GM21529 (cell line): ENCODE measurements around the gene KANSL3.
"Not testable (repeated sequence)": the region's sequence is repeated elsewhere in the genome, so short reads cannot be mapped to it uniquely, and the experiment has no call there.

ENCODE experiments used
- ATAC-seq: cut with Tn5 transposase; IDR thresholded peaks from one replicate; pipeline ENCODE4 v1.9.1; 2021; ENCODE audit not compliant: unreplicated experiment

KANSL3 gene

DNA sequence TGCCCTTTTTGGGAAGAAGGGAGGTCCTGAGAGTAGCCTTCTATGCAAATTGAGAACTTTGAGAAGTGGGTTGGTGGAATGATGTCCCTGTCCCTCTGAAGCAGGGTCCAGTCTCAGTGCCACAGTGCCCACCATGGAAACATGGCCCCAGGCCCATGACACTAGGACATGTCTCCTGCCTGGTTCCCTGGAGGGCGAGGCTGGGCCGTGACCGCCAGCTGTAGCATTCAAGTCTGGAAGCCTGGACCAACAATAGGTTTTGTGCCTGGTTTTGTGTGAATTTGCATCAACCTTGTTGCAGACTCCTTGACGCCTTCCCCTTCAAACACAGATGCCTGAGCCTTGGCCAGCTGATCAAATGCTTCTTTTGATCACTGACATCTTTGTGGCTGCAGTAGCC, 74.1 kb downstream of the KANSL3 start:
- ATAC-seq, result no peak

DNA sequence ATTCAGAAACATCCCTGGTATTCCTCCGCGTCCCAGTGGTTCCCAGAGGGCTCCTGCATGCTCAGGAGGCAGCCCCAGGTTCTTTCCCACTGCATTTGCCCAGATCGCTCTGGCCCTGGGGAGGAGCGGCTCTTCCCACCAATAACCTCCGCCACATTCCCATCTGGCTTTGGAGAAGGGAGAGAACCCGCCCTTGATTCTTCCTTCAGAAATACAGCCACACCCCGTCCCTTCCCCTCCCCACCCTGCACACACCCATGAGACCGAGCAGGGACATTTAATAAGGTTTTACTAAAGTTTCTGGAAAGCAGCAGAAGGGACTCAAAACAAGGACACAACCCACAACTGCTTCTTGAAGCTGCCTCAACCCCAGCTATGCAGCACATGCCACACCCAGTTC, 79.6 kb downstream of the KANSL3 start:
- ATAC-seq, result no peak

DNA sequence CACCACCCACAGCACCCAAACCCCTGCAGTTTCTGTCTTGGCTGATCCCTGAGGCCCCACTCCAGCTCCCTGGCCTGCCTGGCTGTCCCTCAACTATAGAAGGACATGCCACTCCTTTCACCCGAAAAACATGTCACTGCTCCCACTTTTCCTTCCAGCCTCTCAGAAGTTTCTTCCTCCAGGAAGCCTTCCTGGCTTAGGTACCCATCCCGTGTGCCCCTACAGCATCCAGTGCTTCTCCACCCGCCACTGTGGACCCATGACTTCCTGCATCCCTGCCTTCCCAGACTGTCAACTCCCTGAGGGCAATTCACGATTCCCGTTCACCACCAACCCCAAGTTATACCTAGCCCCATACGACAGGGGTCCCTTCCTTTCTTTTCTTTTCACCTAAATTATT, 80.1 kb downstream of the KANSL3 start:
- no peak for ATAC-seq

DNA sequence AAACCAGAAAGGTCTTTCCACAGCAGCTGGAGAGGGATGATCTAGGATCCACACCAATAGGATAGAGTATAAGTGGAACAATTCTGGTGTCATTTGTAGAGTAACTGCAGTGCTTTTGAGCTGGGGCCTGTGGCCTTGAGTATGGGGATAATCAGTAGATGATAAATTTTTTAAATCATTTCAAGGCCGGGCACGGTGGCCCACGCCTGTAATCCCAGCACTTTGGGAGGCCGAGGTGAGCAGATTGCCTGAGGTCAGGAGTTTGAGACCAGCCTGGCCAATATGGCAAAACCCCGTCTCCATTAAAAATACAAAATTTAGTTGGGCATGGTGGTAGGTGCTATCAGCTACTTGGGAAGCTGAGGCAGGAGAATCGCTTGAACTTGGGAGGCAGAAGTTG, 80.7 kb downstream of the KANSL3 start:
- ATAC-seq, result not testable (repeated sequence)

DNA sequence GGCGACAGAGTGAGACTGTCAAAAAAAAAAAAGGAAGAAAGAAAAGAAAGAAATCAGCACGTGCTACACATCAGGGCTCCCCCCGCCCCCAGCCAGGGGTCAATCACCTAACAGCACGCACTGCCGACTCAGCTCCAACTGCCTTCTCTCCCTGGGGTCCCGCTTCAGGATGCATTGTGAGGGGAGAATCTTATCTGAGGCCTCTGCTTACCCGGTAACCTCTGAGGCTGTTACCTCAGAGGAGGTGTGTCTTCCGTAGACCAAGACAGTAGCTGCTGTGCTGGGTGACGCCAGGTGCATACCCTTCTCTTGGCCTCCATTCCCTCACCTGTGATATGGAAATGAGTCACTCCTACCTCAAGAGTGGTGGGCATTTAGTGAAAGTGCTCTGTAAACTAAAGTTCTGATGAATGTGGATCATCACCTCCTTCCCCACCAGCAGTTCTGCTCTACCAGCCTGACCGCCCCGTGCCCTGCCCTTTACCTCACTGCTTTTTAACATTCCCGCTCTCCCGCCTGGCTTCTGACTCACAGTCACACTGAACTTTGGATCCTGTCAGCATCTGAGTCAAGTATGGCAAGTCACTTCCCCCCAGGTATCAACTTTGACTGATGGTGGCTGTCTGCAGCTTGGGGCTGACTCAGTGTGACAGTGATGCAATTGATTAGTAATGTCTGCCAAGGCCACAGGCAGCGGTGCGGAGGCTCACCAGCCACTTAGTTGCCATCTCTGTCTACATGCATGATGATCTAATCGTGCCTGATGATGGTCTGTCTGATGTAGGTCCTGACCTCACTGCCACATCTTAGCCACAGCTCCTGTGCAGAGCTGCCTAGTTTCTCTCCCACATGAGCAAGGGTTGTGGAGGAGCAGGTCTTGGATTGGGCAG, 81.4 kb downstream of the KANSL3 start:
- ATAC-seq, result no peak

DNA sequence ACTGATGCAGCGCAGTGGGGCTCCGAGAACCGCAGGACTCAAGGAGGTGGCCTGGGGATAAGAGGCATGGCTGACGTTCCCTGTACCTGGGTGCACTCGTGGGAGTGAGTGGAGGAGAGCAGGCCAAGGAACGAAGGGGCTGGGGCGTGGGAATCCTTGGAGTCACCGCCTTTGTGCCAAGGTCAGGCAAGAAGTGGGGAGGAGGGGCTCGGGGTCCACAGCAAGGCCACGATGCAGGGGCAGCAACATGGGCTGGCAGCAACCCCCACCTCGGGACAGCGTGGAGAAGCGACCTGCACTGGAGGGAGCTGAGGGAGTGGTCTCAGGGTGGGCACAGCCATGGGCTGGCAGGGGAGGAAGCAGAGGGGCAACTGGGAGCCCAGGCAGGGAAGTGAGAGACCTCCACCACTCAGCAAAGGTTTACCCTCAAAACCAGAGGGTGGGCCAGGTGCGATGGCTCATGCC, 82.9 kb downstream of the KANSL3 start:
- no peak for ATAC-seq

DNA sequence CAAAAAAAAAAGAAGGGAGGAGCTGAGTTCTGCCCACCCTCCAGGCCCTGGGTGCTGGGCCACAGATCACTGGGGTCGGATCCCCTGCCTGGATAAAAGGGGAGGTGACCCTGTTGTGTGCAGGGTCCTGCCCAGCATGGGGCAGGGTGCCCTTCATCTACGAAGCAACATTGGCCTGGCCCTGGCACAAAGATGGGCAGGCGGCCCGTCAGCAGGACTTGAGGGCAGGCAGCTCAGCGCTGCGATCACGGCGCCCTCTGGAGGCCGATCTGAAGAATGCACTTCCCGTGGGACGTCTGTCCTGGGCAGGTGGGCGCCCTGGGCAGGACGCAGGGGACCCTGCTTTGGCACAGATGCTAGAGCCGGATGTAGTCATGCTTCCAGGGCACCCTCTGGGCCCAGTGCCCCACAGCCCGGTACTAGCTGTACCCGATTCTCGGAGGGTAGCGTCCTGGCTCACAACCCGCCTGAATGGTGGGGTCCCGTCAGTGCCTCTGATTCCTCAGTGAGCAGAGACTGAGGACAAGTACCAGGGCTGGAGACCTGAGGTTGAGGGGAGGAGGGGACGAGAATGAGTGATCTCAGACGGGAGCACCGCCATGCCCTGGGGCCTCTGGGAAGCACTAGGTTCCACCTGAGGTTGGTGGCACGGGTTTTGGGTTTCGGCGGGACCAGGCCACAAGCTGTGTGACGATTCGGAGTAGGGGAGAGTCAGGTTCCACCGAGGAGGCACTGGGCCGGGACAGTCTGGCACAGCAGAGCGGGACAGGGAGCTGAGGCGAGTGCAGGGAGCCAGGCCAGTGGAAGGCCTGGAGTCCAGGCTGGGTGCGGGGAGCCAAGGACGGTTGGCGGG, 83.6 kb downstream of the KANSL3 start:
- no peak for ATAC-seq

DNA sequence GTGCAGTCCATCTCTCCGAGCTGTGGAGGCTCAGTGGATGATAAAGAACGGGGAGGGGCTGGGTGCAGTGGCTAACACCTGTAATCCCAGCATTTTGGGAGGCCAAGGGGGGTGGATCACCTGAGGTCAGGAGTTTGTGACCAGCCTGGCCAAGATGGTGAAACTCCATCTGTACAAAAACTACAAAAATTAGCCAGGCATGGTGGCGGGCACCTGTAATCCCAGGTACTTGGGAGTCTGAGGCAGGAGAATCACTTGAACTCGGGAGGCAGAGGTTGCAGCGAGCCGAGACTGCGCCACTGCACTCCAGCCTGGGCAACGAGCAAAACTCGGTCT, 84.2 kb downstream of the KANSL3 start:
- not testable (repeated sequence) for ATAC-seq

DNA sequence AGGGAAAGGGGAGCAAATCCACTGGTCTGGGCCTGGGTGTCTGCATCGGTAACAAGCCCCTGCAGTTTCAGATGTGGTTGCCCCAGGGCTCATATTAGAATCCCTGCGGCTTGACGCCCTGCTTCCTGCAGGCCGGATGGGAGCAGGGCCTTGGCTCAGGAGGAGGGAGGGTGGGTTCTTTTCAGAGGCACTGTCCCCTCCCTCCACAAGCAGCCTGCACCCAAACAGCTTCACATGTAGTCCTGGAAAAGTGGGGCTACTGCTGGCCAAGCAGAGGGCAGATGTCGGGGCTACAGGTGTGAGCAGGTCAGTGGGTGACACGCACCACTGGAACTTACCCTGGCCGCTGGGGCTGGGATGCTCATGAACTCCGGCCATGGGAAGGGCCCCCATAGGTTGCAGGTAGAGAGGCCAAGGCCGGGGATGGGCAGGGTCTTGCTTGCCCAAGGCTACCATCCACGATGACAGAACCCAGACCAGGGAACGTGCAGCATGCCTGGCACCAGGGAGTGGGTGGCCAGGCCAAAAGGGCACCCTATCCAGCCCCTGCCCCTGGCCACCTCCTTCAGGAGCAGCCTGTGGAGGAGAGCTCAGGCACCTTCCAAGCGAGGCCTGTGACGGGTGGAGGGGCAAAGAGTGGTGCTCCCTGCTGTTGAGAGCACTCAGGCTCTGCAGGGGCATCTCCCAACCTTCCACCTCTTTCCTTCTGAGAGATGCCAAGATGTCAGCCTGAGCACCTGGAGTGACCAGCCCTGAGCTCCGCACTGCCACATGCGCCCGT, 84.7 kb downstream of the KANSL3 start:
- no peak for ATAC-seq

DNA sequence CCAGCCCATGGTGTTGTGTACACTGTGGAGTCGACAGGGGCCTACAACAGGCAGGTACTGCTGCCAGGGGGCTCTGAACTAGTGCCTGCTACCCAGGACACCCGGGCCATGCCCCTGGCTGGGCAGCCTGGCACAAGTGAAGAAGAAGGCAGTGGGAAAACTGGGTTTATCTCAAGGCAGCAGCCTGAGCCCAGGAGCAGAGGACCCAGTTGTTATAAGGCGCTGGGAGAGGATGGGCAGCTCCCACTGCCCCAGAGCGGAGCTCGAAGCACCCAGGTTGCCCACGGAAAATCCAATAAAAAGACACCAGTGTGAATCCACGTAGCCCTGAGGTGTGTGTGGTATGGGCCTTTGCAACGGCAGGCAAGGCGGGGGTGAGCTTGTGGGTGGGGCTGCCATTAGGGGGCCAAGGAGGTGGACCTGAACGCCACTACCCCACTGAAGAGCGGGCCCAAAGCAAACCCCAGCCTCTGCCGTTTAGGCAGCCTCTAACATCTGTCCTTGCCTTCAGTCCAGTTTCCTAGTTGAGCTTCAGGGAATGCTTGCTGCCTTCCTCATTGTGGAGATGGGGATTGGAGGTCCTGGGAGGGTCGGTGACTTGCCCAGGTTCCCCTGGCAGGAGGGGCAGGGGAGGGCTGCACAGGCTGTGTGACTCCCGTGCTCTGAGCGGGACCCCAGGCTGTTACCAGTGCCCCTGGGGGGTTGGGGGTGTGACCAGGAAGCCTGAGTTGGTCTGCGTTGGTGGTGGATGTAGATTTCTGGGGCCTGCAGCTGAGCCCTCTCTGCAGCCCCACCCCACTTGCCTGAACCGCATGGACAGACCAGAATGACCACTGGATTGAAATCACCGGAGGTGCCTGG, 85.6 kb downstream of the KANSL3 start:
- ATAC-seq, result no peak

DNA sequence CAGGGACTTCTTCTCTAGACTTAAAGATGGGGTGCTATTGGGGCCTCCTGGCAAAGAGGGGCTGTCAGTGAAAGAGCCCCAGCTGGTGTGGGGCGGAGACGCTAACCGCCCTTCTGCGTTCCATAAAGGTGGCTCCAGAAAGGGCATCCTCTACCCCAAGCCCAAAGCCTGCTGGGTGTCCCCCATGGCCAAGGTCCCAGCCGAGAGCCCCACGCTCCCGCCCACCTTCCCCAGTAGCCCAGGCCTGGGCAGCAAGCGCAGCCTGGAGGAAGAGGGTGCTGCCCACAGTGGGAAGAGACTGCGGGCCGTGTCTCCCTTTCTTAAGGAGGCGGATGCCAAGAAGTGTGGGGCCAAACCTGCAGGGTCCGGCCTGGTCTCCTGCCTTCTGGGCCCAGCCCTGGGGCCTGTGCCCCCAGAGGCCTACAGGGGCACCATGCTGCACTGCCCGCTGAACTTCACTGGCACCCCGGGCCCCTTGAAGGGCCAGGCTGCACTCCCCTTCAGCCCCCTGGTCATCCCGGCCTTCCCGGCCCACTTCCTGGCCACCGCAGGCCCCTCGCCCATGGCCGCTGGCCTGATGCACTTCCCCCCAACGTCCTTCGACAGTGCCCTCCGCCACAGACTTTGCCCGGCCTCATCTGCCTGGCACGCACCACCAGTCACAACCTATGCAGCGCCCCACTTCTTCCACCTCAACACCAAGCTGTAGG, 86.4 kb downstream of the KANSL3 start:
- no peak for ATAC-seq

DNA sequence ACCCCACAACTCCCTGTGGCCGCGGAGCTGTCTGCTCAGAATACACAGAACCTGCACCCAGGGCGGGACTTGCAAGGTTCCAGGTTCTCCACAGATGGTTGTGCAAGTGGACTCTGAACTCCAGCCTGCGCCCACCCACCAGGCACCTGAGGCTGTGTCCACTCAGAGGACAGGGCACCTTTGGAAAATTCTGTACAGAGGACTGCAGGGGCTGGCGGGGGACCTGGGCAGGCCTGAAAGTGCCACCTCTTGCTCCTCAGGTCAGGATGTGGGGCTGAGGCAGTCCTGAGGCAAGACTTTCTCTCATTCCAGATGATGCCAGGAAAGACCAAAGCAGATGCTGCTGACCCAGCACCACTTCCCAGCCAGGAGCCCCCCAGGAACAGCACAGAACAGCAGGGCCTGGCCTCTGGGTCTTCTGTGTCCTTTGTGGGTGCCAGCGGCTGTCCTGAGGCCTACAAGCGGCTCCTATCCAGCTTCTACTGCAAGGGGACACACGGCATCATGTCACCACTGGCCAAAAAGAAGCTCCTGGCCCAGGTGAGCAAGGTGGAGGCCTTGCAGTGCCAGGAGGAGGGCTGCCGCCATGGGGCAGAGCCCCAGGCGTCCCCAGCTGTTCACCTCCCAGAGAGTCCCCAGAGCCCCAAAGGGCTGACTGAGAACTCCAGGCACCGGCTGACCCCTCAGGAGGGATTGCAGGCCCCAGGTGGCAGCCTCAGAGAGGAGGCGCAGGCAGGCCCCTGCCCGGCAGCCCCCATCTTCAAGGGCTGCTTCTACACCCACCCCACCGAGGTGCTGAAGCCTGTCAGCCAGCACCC, 87.1 kb downstream of the KANSL3 start:
- no peak for ATAC-seq

DNA sequence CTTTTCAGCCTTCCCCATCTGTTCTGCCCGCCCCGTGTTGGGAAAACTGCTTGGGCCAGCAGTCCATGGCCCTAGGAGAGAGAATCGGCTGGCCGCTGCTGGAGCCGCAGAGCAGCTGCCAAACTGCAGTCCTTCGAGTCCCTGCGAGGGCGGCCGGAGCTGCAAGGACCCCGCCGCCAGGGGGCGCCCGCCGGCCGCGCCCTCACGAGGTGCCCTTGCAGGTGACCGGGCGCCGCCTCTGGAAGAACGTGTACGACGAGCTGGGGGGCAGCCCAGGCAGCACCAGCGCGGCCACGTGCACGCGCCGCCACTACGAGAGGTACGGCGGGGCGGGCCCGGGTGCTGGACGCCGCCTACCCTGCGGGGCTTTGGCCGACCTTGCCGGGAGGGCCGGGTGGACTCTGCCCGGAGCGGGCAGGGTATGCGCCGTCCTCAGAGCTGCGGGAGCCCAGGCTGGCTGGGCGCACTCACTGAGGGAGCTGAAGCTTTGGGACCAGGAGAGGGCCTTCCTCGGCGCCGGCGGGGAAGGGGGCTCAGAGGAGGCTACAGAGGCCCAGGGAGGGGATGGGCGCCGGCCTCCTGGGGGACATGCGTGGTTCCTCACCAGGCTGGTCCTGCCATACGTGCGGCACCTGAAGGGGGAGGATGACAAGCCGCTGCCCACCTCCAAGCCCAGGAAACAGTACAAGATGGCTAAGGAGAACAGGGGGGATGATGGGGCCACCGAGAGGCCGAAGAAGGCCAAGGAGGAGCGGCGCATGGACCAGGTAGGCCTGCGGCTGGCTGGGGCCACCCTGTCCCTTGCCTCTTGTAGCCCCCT, 87.9 kb downstream of the KANSL3 start:
- no peak for ATAC-seq

DNA sequence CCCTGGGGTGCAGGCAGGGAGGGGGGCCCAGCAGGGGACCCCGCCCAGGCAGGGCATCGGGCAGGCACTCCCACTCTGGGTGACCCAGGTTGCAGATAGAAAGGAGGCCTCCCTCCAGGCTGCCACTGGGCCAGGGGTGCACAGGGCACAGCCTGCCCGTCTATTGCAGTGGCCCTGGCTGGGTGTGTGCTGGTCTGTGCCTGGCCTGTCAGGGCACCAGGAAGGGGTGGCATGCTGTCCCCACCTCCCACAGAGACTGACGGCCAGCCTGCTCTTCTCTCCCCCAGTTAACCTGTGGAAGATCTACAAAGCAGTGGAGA, 88.7 kb downstream of the KANSL3 start:
- no peak for ATAC-seq

DNA sequence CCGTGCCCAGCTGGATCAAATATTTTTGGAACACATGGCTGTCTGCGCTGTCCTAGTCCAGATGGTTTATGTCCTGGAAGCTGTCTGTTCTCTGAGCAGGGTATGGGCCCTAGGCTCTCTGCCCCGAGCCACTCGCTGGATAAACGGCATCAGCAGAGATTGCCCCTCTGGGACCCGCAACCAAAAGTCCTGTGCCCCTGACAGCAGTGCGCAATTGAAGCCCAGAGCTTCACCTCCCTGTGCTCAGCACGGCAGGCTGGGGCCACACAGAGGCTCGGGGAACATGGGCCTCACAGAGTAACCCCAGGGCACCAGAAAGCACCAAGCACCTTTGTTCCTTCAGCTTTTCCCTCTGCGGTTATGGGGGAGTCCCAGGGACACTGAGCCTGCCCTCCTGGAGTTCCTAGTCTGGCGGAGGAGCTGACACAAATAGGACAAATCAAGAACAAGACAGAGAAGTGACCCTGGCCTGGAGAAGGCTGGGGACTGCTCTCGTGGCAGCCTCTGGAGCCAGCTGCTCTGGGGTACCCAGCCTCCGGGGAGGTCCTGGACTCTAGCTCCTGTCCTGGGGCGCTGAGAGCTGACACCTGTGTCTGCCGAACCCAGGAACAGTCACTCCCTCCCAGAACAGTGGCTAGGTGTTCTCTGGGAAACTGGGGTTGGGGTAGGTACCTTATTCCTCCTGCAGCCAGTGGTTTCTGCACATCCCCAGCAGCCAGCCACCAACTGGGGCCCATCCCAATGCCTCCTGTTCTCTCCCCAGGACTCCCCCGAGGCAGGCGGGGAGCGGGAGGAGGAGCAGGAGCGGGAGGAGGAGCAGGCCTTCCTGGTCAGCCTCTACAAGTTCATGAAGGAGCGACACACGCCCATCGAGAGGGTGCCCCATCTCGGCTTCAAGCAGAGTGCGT, 89.3 kb downstream of the KANSL3 start:
- no peak for ATAC-seq

DNA sequence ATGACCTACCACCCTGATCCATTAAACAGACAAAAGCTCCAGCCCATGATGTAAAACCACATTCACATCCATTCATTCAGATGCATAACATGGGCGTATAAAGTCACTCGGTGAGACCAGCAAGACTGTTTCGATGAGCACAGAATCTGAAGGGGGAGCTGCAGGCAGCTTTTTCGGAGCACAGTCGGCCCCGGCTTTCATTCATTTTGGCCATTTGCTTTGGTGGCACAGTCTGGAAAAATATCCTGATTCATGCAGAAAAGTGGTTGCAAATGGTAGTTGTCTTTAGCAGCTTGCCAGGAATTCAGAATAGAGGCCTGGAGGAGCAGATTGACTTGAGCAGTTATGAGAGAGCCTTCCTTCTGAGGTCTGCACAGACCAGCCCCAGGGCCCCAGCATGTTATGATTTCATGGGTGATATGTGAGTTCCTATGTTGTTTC, 90.4 kb downstream of the KANSL3 start:
- ATAC-seq, result no peak

DNA sequence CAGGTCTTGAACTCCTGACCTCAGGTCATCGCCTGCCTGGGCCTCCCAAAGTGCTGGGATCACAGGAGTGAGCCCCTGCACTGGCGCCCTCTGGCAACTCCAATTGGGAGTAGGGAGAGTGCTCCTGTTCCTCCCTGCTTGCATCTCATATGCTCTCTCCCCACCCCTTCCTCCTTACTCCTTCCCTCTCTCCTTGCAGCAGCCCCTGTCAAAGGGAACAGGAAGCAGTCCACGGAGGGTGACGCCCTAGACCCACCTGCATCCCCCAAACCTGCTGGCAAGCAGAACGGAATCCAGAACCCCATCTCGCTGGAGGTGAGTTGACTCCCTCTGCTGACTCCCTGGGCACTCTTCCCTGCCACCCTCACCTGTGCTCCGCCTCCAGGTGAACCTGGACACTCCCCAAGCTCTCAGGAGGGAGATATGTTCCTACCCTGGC, 90.9 kb downstream of the KANSL3 start:
- no peak for ATAC-seq
